Lower lobe of right lung (tissue), 2 donors: Measurements from ENCODE around the gene TRPM6. TPM values are rescaled to one million over a fixed set of nuclear protein-coding genes. Genes with fewer than 3 reads are reported as not detected.
A peak's percentile ranks its signal among the peaks of the same experiment; 100 is the strongest.

Experiments used
- ATAC-seq, 2 donors: fragments of 200-7000 bp; cut with Tn5 transposase; one replicate each; pipeline ENCODE4 v1.9.1; 2020 to 2022; ENCODE audit warnings: mild to moderate bottlenecking in 2 of 2, moderate library complexity in 2 of 2
- DNase-seq: peaks from one replicate; pipeline ENCODE4 v3.0.0-alpha.2; 2020
- H3K27ac ChIP-seq: fragments of 200-600 bp; one replicate; pipeline ENCODE4 v1.8.0; 2022
- H3K27me3 ChIP-seq: fragments of 200-600 bp; one replicate; pipeline ENCODE4 v1.8.0; 2022; ENCODE audit warnings: low read depth
- H3K36me3 ChIP-seq: fragments of 200-600 bp; one replicate; pipeline ENCODE4 v1.8.0; 2022; ENCODE audit warnings: mild to moderate bottlenecking
- H3K4me1 ChIP-seq: fragments of 200-600 bp; one replicate; pipeline ENCODE4 v1.8.0; 2022
- H3K4me3 ChIP-seq: fragments of 200-600 bp; one replicate; pipeline ENCODE4 v1.8.0; 2022; ENCODE audit warnings: mild to moderate bottlenecking
- H3K9me3 ChIP-seq: fragments of 200-600 bp; one replicate; pipeline ENCODE4 v1.8.0; 2022
- CTCF ChIP-seq: fragments of 200-600 bp; IDR thresholded peaks from one replicate; pipeline ENCODE4 v1.8.0; 2022; ENCODE audit warnings: antibody characterized with exemption, mild to moderate bottlenecking
- intact Hi-C: fragments of 100-400 bp; cut with DNase I; formaldehyde crosslinking; loops from one replicate; pipeline ENCODE4 v1.11.0; 2022
- total RNA-seq: library from RNA; stranded (reverse); fragmentation: NEBNext Ultra II Directional; extraction: Animal tissue kit (Norgen Biotek cat#: 25700); gene quantifications from one replicate; pipeline ENCODE4 v1.2.1, GENCODE V29; 2021
- donor health status: DM: no; HTN: yes; CAD: no; lungs with severe emphysema.

The TRPM6 gene
- total RNA-seq, 1 donor from 2014 or later, result 0.44 TPM

GRCh38 chr9:74755999-74756398, 131.7 kb downstream of the TRPM6 start:
- DNase-seq (no peak), ATAC-seq (no peak)
- intact Hi-C loops, result no loop called here
- no peaks in the 10 kb centered on the region for H3K9me3 ChIP-seq
- no peaks in the 10 kb centered on the region for H3K27me3 ChIP-seq
- H3K4me3 ChIP-seq, result no peak overlapping the region
- H3K36me3 ChIP-seq, result no peaks in the 10 kb centered on the region
- no peak overlapping the region for H3K27ac ChIP-seq
- no peaks in the 10 kb centered on the region for H3K4me1 ChIP-seq
- no peak for TF ChIP-seq CTCF

- TF ChIP-seq CTCF, result no peak
- ATAC-seq (no peak), DNase-seq (no peak)
- intact Hi-C loops, result no loop called here
- Histone ChIP-seq H3K27ac (no peak overlapping the region), H3K4me1 (no peaks in the 10 kb centered on the region), H3K36me3 (no peaks in the 10 kb centered on the region), H3K27me3 (no peaks in the 10 kb centered on the region), H3K4me3 (no peak overlapping the region), H3K9me3 (no peaks in the 10 kb centered on the region)
These were observed 132.4 kb downstream of the TRPM6 start for GRCh38 chr9:74755355-74755754.

GRCh38 chr9:74753650-74754049, 134.1 kb downstream of the TRPM6 start:
- TF ChIP-seq CTCF, result no peak
- Histone ChIP-seq H3K4me3 (no peak overlapping the region), H3K4me1 (no peaks in the 10 kb centered on the region), H3K9me3 (no peaks in the 10 kb centered on the region), H3K27ac (no peak overlapping the region), H3K27me3 (no peaks in the 10 kb centered on the region), H3K36me3 (no peaks in the 10 kb centered on the region)
- DNase-seq (no peak), ATAC-seq (no peak)
- intact Hi-C loops, result no loop called here

- DNase-seq (no peak), ATAC-seq (no peak)
- Histone ChIP-seq H3K36me3 (no peaks in the 10 kb centered on the region), H3K4me3 (no peak overlapping the region), H3K27ac (no peak overlapping the region), H3K9me3 (no peaks in the 10 kb centered on the region), H3K4me1 (no peaks in the 10 kb centered on the region), H3K27me3 (no peaks in the 10 kb centered on the region)
- no peak for TF ChIP-seq CTCF
- intact Hi-C loops, result no loop called here
These were observed 138.8 kb downstream of the TRPM6 start for GRCh38 chr9:74748966-74749365.

- intact Hi-C loops, result no loop called here
- H3K27me3 ChIP-seq, result no peaks in the 10 kb centered on the region
- H3K4me3 ChIP-seq, result no peak overlapping the region
- H3K27ac ChIP-seq, result no peak overlapping the region
- H3K36me3 ChIP-seq, result no peaks in the 10 kb centered on the region
- H3K9me3 ChIP-seq, result no peaks in the 10 kb centered on the region
- H3K4me1 ChIP-seq, result no peaks in the 10 kb centered on the region
- DNase-seq (no peak), ATAC-seq (no peak)
- peak; percentile 55 for TF ChIP-seq CTCF
These were observed 144.7 kb downstream of the TRPM6 start for GRCh38 chr9:74742792-74743730.
